Heart left ventricle (tissue), 16 donors: Measurements from ENCODE around the gene KIAA0930. TPM values are rescaled to one million over a fixed set of nuclear protein-coding genes. Genes with fewer than 3 reads are reported as not detected.
A peak's percentile ranks its signal among the peaks of the same experiment; 100 is the strongest.

ENCODE experiments used
- ATAC-seq, 4 donors: fragments of 200-7000 bp; cut with Tn5 transposase; one replicate each; pipeline ENCODE4 v1.9.1; 2020 to 2022; ENCODE audit warnings: moderate library complexity in 4 of 4, mild to moderate bottlenecking in 3 of 4, moderate number of reproducible peaks in 1 of 4
- DNase-seq, 5 donors: peaks; one replicate each; pipeline ENCODE4 v3.0.0-alpha.2; 2020
- H3K27ac ChIP-seq, 12 donors: fragments of 200-600 bp; sonication (generic) in 4 of 12; one replicate each; pipeline versions ENCODE4 v1.5.0 to v1.8.0; 2016 to 2022; ENCODE audit warnings: mild to moderate bottlenecking in 2 of 12
- H3K27me3 ChIP-seq, 9 donors: fragments of 200-600 bp; sonication (generic) in 2 of 9; one replicate each; pipeline versions ENCODE4 v1.5.1 to v1.8.0; 2016 to 2022; ENCODE audit warnings: mild to moderate bottlenecking in 3 of 9
- H3K36me3 ChIP-seq, 9 donors: fragments of 200-600 bp; sonication (generic) in 2 of 9; one replicate each; pipeline versions ENCODE4 v1.5.0 to v1.8.0; 2018 to 2022; ENCODE audit warnings: mild to moderate bottlenecking in 2 of 9
- H3K4me1 ChIP-seq, 12 donors: fragments of 200-600 bp; sonication (generic) in 4 of 12; one replicate each; pipeline versions ENCODE4 v1.5.0 to v1.8.0; 2016 to 2022; ENCODE audit warnings: mild to moderate bottlenecking in 3 of 12
- H3K4me3 ChIP-seq, 12 donors: fragments of 200-600 bp; sonication (generic) in 4 of 12; one replicate each; pipeline versions ENCODE4 v1.5.0 to v1.8.0; 2017 to 2022; ENCODE audit warnings: mild to moderate bottlenecking in 9 of 12, moderate library complexity in 4 of 12
- H3K9me3 ChIP-seq, 12 donors: fragments of 200-600 bp; sonication (generic) in 4 of 12; one replicate each; pipeline versions ENCODE4 v1.5.0 to v1.8.0; 2016 to 2022; ENCODE audit warnings: mild to moderate bottlenecking in 1 of 12
- CTCF ChIP-seq, 12 donors: fragments of 200-600 bp; sonication (generic) in 4 of 12; IDR thresholded peaks; one replicate each; pipeline versions ENCODE4 v1.5.0 to v1.8.0; 2018 to 2022; ENCODE audit warnings: antibody characterized with exemption in 12 of 12, mild to moderate bottlenecking in 5 of 12
- POLR2A ChIP-seq, 2 donors: fragments of 450-650 bp; IDR thresholded peaks; one replicate each; pipeline ENCODE4 v1.6.1; 2017; ENCODE audit warnings: antibody characterized with exemption in 2 of 2, mild to moderate bottlenecking in 2 of 2, moderate library complexity in 2 of 2
- WGBS, 4 donors: extraction: QIAGEN DNeasy Blood & Tissue Kit in 2 of 4; methylation state at CpG; one replicate each; pipeline versions ENCODE4 v1.1.5 to v1.1.7; 2013 to 2018; 5-methylcytosine and 5-hydroxymethylcytosine counted together
- intact Hi-C, 10 donors: fragments of 100-400 bp; cut with DNase I; formaldehyde crosslinking; loops; one replicate each; pipeline versions ENCODE4 v1.11.1 to v1.14.2; 2022
- polyA plus RNA-seq, 2 donors: library from polyadenylated mRNA; stranded (reverse); fragments of 200-250 nt; gene quantifications; one replicate each; pipeline ENCODE4 v1.2.3, GENCODE V29; 2013
- total RNA-seq, 9 donors: library from RNA; depleted of rRNA in 2 of 9; stranded (reverse); fragments of >200 nt in 2 of 9; fragmentation: NEBNext Ultra II Directional in 3 of 9; extraction: Animal tissue kit (Norgen Biotek cat#: 25700) in 3 of 9; gene quantifications; one replicate each; pipeline versions ENCODE4 v1.1.0 to v1.2.4, GENCODE V29; 2016 to 2023
- donor health status: ischemic (EF 13 %, LVEDD 7.1; RV severe dilation, severe dysfunction).
- donor health status: healthy with polysubstance abuse.
- donor health status: DM: no; HTN: yes; CAD: no.
- donor health status: DM: no; HTN: no; CAD: no.
- donor health status: ischemic (EF 25% LVEDD 6.9; RV normal size, moderate dysfunction).
- donor health status: ischemic (EF 25% LVEDD 5.7; RV mildly dilated, moderate dysfunction).
- donor health status: healthy.
- donor health status: DM: yes; HTN: yes; CAD: no.
- donor health status: ischemic (EF 35%, LVEDD 5.7; RV mildly dilated, moderate dysfunction).
- donor health status: nonischemic (EF 11% LVEDD 7.7; RV severe dilation, severe dysfunction).
- donor health status: DM: yes; HTN: yes; CAD: no.
- donor health status: PGD.
- donor health status: ischemic (EF 29% LVEDD 5.4; RV normal size, mild dysfunction).
- donor health status: nonischemic (EF 23%, LVEDD 6.1; RV moderate dilation, normal function).

The KIAA0930 gene
- total and polyA plus RNA-seq, 11 donors = 8.5 to 67.1 (median 18.7) TPM

DNA sequence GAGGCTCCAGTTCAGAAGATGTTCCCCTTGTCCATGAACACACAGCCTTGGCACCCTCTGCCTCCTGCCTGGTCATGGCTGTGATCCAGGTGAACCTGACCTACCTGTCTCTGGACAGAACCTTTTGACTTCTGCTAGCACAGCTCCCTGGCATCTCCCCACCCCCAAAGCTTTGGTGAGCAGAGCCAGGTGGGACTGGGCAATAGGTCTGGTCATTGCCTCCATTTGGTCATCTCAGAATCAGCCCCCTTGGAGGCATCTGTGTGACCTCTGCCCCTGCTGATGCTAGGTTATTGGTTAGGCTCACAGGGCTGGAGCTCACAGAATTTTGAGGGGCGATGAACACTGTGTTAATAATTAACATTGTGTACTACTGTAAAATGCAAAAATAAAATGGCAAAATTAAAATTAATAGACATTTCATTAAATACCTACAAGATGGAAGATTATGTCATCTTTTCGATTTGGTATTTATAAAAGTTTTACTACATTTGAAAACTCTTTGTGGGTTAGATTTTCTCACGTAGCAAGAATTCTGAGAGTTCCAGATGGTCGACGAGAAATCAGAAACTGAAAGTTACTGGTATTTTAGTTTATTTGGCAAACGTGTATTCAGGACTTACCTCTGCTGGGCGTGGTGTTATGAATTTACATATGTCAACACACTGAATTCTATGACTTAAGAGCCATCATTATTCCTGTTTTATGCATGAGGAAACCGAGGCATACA is 8.3 kb upstream of the KIAA0930 start:
- DNase-seq (peak in 1 of 5 donors; percentile 15), ATAC-seq (no peak)
- WGBS, 4 donors = 75 to 82% (median 77%) methylated on average over 8 of the region's 8 CpGs
- H3K27me3 ChIP-seq = no peaks in the 10 kb centered on the region
- TF ChIP-seq CTCF (IDR thresholded peaks at IDR 0.05) = no peak
- TF ChIP-seq POLR2A (IDR thresholded peaks at IDR 0.05) = no peak
- peaks cover 0 to 6% (median 0%) of the 10 kb centered on the region in 12 donors for H3K4me1 ChIP-seq
- no peak overlapping the region for H3K27ac ChIP-seq
- H3K36me3 ChIP-seq = no peaks in the 10 kb centered on the region
- H3K9me3 ChIP-seq = no peaks in the 10 kb centered on the region
- H3K4me3 ChIP-seq = no peak overlapping the region
- intact Hi-C loops = loop anchor here in 1 of 10 donors (10.0 kb wide), 1 partner anchor 84 kb away; the partner anchor contains the start of gene NUP50

DNA sequence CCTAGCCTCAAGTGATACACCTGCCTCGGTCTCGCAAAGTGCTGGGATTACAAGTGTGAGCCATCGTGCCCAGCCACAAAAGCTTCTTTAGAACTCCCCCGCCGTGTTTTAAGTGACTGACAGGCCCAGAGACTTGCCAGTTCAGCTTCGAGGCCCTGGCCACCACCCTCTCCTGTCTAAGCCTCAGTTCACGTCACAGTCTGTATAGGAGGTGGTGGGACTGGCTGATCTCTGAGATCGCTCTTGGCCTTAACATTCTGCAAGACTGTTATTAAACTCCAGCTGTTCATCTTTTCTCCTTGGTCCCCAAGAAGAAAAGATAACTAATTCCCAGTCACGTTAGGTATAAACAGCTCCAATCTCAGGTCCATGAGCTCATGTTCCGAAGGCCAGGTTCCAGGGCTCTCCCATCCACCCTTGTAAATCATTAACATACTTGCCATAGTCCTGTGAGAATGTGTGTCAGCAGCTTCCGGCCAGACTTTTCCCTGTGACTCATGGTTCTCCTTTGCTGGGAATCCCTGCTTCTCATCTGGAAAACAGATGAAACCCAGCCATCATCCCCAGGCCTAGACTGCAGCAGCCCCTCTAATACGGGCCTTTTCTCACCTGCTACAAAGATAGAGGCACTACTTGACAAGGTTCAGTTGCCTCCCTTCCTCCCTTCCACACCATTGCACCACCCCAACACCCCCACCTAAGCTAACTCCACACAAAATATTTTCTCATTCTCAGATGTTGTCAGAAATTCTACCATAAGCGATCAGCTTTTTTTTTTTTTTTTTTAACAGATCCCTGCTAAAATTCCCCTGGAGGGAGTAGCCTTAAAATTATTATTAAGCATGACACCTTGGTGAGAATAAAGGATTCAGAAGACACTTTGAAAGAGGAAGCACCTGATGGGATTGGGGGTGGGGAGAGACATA is 5.6 kb upstream of the KIAA0930 start:
- peak in 1 of 5 donors; percentile 75 for DNase-seq
- TF ChIP-seq CTCF (IDR thresholded peaks at IDR 0.05) (no peak), POLR2A (IDR thresholded peaks at IDR 0.05) (no peak)
- 57 to 69% (median 66%) methylated on average over 13 of the region's 13 CpGs for WGBS, 4 donors
- H3K4me1 ChIP-seq = peaks cover 0 to 7% (median 0%) of the 10 kb centered on the region in 12 donors
- H3K4me3 ChIP-seq = no peak overlapping the region
- intact Hi-C loops = loop anchor here in 1 of 10 donors (10.0 kb wide), 1 partner anchor 82 kb away; the partner anchor contains the start of gene NUP50
- no peaks in the 10 kb centered on the region for H3K27me3 ChIP-seq
- H3K36me3 ChIP-seq = no peaks in the 10 kb centered on the region
- H3K9me3 ChIP-seq = no peaks in the 10 kb centered on the region
- peak in 3 of 4 donors; percentile 60 to 86 (median 71) for ATAC-seq
- H3K27ac ChIP-seq = peak overlapping the region in 5 of 12 donors; percentile 30 to 64 (median 48)

DNA sequence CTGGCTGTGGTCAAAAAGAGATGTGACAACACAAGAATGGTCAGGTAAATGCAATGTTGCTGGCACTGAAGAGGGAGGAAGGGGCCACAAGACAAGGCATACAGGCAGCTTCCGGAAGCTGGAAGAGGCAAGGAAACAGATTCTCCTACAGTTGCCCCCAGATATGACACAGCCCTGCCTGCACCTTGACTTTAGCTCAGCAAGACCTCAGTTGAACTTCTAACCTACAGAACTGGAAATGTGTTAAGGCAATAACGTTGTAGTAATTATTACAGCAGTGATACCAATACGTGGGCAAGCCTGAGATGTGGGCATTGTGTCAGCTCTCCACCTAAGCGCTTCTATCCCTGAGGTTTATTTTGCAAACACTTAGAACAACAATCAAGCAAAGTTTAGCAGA is 4.2 kb upstream of the KIAA0930 start:
- peaks cover 0 to 15% (median 7%) of the 10 kb centered on the region in 12 donors for H3K4me1 ChIP-seq
- no peak for TF ChIP-seq POLR2A (IDR thresholded peaks at IDR 0.05)
- no peak for TF ChIP-seq CTCF (IDR thresholded peaks at IDR 0.05)
- intact Hi-C loops = loop anchor here in 3 of 10 donors (5.0 to 10.0 kb wide), 2 partner anchors 80 to 83 kb away; partner anchors contain the start of gene NUP50 (in 3 of the 3)
- ATAC-seq = no peak
- H3K9me3 ChIP-seq = no peaks in the 10 kb centered on the region
- H3K27ac ChIP-seq = no peak overlapping the region
- peak in 1 of 5 donors; percentile 2 for DNase-seq
- no peaks in the 10 kb centered on the region for H3K36me3 ChIP-seq
- no peaks in the 10 kb centered on the region for H3K27me3 ChIP-seq
- H3K4me3 ChIP-seq = no peak overlapping the region
- 80 to 87% (median 81%) methylated on average over 4 of the region's 4 CpGs for WGBS, 4 donors
